Stimulated activated memory B cell treated with anti-CD40 and anti-IgM and Interleukin-4, amounts not matched to agents 10 μg/mL and 1 μg/mL and 100 μg/mL, for 72 hours (primary cell): ENCODE results near the gene IER3.
A peak's percentile ranks its signal among the peaks of the same experiment; 100 is the strongest.
"Not testable (repeated sequence)": the region's sequence is repeated elsewhere in the genome, so short reads cannot be mapped to it uniquely, and the experiment has no call there.

Experiments used
- ATAC-seq: fragments of 150-1000 bp; cut with Tn5 transposase; 2 replicates; pipeline ENCODE4 v1.10.0; 2021
- H3K27ac Mint-ChIP-seq: one replicate; pipeline ENCODE4 v1.8.0; 2022; ENCODE audit warnings: mild to moderate bottlenecking, mixed read lengths
- H3K27me3 Mint-ChIP-seq: one replicate; pipeline ENCODE4 v1.8.0; 2022; ENCODE audit warnings: mixed read lengths
- H3K36me3 Mint-ChIP-seq: one replicate; pipeline ENCODE4 v1.8.0; 2022; ENCODE audit warnings: mixed read lengths
- H3K4me1 Mint-ChIP-seq: one replicate; pipeline ENCODE4 v1.8.0; 2022; ENCODE audit warnings: mixed read lengths
- H3K4me3 Mint-ChIP-seq: one replicate; pipeline ENCODE4 v1.8.0; 2022; ENCODE audit warnings: mild to moderate bottlenecking, moderate library complexity, mixed read lengths
- H3K9me3 Mint-ChIP-seq: one replicate; pipeline ENCODE4 v1.8.0; 2022; ENCODE audit warnings: mixed read lengths

The IER3 gene

GRCh38 chr6:30763155-30763617, 18.8 kb upstream of the IER3 start:
- peaks cover 55% of the 10 kb centered on the region for H3K4me1 Mint-ChIP-seq

DNA sequence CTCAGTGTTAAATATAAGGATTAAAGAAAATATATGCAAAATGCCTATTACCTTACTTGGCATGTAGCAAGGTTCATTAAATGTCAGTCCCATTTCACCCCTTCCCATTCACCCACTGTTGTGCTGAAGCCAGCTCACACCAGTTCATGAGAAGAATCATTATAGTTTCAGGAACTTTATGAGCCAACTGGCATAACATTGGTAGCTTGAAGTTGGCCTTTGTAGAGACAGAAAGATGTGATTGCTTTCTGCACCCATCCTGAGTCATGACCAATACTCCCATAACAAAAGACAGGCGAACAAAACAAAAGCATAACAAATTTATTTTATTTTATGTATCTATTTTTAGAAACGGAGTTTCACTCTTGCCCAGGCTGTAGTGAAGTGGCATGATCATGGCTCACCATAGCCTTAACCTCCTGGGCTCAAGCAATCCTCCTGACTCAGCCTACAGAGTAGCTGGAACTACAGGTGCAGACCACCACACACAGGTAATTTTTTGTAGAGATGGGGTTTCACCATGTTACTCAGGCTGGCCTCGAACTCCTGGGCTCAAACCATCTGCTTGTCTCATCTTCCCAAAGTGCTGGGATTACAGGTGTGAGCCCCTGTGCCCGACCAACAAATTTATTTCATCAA, 17.6 kb upstream of the IER3 start:
- no peak for ATAC-seq
- Mint-ChIP-seq H3K36me3 (no peaks in the 10 kb centered on the region), H3K27me3 (peaks cover 15% of the 10 kb centered on the region), H3K4me1 (peaks cover 52% of the 10 kb centered on the region), H3K27ac (no peak overlapping the region), H3K9me3 (no peaks in the 10 kb centered on the region), H3K4me3 (no peak overlapping the region)

More at GRCh38 chr6:30763155-30763617, 18.8 kb upstream of the IER3 start:
- no peaks in the 10 kb centered on the region for H3K9me3 Mint-ChIP-seq
- no peak overlapping the region for H3K4me3 Mint-ChIP-seq
- H3K27ac Mint-ChIP-seq = peak overlapping the region; percentile 19
- H3K36me3 Mint-ChIP-seq = no peaks in the 10 kb centered on the region
- no peak for ATAC-seq
- H3K27me3 Mint-ChIP-seq = peaks cover 15% of the 10 kb centered on the region

- Mint-ChIP-seq H3K36me3 (no peaks in the 10 kb centered on the region), H3K27me3 (peaks cover 15% of the 10 kb centered on the region), H3K9me3 (no peaks in the 10 kb centered on the region), H3K27ac (peak overlapping the region; percentile 83), H3K4me1 (peaks cover 45% of the 10 kb centered on the region), H3K4me3 (no peak overlapping the region)
- no peak for ATAC-seq
These were observed 16.2 kb upstream of the IER3 start for GRCh38 chr6:30760549-30760948.

- no peaks in the 10 kb centered on the region for H3K9me3 Mint-ChIP-seq
These were observed 15.4 kb upstream of the IER3 start for GRCh38 chr6:30759575-30760239.

GRCh38 chr6:30757261-30757904, 13.0 kb upstream of the IER3 start:
- Mint-ChIP-seq H3K27ac (peak overlapping the region; percentile 73), H3K4me1 (peaks cover 36% of the 10 kb centered on the region), H3K36me3 (no peaks in the 10 kb centered on the region), H3K4me3 (no peak overlapping the region), H3K27me3 (no peaks in the 10 kb centered on the region), H3K9me3 (no peaks in the 10 kb centered on the region)
- ATAC-seq = no peak

More at GRCh38 chr6:30759575-30760239, 15.4 kb upstream of the IER3 start:
- Mint-ChIP-seq H3K4me3 (no peak overlapping the region), H3K27me3 (peaks cover 14% of the 10 kb centered on the region), H3K27ac (peak overlapping the region; percentile 83), H3K4me1 (peaks cover 45% of the 10 kb centered on the region), H3K36me3 (no peaks in the 10 kb centered on the region)
- no peak for ATAC-seq

DNA sequence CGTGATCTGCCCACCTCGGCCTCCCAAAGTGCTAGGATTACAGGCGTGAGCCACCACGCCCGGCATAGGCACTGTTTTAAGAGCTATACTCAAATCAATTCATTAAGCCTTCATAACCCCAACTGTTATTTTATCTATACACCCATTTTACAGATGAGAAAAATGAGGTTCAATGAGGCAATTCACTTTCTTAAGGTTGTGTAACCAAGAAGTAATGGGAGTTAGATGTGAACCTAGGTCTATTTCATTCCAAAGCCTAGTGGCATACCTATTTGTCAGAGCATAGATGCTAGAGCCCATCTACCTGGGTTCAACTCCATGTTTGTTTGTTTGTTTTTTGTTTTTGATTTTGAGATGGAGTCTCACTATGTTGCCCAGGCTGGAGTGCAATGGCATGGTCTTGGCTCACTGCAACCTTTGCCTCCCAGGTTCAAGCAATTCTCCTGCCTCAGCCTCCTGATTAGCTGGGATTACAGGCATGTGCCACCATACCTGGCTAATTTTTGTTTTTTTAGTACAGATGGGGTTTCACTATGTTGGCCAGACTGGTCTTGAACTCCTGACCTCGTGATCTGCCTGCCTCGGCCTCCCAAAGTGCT, 12.2 kb upstream of the IER3 start:
- not testable (repeated sequence) for H3K4me3 Mint-ChIP-seq, ATAC-seq, H3K9me3 Mint-ChIP-seq, H3K27me3 Mint-ChIP-seq, H3K27ac Mint-ChIP-seq, H3K36me3 Mint-ChIP-seq
- H3K4me1 Mint-ChIP-seq = peaks cover 40% of the 10 kb centered on the region

DNA sequence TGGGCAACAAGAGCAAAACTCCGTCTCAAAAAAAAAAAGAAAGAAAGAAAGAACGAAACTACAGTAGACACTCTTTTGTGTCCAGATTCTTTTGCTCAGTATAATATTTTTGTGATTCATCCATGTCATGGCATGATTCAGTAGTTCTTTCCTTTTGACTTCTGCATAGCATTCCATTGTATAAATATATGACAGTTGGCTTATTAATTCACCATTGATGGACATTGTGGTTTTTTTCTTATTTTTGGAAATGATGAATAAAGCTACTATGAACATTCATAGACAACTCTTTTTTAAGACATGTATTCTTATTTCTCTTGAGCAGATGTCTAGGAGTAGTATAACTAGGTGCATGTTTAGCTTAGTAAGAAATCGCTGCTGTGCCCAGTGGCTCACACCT, 10.3 kb upstream of the IER3 start:
- H3K4me3 Mint-ChIP-seq = no peak overlapping the region
- H3K36me3 Mint-ChIP-seq = no peaks in the 10 kb centered on the region
- no peak for ATAC-seq
- no peaks in the 10 kb centered on the region for H3K27me3 Mint-ChIP-seq
- peaks cover 31% of the 10 kb centered on the region for H3K4me1 Mint-ChIP-seq
- H3K9me3 Mint-ChIP-seq = no peaks in the 10 kb centered on the region
- H3K27ac Mint-ChIP-seq = no peak overlapping the region

DNA sequence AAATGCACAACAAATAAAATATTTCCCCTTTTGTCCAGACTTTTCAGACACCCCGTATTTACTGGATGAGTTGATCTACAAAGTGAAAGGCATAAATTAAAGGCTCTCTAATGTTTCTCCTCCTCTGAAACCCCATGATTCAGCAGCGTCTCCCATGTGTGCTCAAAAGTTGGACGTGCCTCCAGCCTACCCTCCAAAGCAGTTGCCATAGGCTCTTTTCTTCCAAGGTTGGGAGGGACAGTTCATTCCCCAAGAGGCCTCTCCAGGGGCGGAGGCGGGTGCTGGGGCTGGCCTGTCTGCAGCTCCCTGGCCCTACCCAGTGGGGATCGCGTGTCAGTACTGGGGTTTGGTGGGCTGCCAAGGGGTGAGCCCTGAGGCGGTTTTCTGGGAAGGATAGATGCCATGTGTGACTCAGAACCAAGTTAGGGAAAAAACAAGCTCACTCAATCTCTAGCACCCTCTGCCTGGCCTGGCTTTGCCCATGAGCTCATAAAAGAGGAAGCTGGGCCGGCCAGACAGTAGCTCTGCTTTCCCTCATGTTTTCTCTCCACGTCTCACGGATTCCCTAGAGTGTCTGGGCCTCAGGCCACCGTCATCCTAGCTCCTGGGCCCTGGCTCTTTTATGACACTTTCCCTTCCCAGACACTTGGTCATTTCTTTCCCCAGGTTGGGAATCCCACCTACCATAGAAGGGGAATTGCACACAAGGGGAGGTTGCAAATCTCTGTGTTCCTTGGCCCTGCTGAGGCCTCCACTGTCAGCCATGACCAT, 8.0 kb upstream of the IER3 start:
- H3K27me3 Mint-ChIP-seq = no peaks in the 10 kb centered on the region
- peak; percentile 68 for ATAC-seq
- no peaks in the 10 kb centered on the region for H3K9me3 Mint-ChIP-seq
- H3K4me1 Mint-ChIP-seq = peaks cover 12% of the 10 kb centered on the region
- no peak overlapping the region for H3K27ac Mint-ChIP-seq
- no peaks in the 10 kb centered on the region for H3K36me3 Mint-ChIP-seq
- H3K4me3 Mint-ChIP-seq = no peak overlapping the region

DNA sequence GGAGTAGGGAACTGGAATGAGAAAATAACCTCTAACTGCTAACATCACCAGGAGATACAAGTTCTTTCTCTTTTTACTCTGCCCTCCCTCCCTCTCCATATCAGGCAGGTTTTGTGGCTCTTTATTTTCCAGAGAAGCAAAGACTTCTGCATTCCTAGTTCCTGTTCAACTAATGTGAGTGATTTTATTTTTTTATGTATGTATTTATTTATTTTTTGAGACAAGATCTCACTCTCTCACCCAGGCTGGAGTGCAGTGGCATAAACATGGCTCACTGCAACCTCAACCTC, 6.0 kb upstream of the IER3 start:
- H3K36me3 Mint-ChIP-seq = no peaks in the 10 kb centered on the region
- H3K4me1 Mint-ChIP-seq = peaks cover 10% of the 10 kb centered on the region
- no peak overlapping the region for H3K4me3 Mint-ChIP-seq
- H3K27me3 Mint-ChIP-seq = no peaks in the 10 kb centered on the region
- ATAC-seq = no peak
- no peak overlapping the region for H3K27ac Mint-ChIP-seq
- H3K9me3 Mint-ChIP-seq = no peaks in the 10 kb centered on the region

DNA sequence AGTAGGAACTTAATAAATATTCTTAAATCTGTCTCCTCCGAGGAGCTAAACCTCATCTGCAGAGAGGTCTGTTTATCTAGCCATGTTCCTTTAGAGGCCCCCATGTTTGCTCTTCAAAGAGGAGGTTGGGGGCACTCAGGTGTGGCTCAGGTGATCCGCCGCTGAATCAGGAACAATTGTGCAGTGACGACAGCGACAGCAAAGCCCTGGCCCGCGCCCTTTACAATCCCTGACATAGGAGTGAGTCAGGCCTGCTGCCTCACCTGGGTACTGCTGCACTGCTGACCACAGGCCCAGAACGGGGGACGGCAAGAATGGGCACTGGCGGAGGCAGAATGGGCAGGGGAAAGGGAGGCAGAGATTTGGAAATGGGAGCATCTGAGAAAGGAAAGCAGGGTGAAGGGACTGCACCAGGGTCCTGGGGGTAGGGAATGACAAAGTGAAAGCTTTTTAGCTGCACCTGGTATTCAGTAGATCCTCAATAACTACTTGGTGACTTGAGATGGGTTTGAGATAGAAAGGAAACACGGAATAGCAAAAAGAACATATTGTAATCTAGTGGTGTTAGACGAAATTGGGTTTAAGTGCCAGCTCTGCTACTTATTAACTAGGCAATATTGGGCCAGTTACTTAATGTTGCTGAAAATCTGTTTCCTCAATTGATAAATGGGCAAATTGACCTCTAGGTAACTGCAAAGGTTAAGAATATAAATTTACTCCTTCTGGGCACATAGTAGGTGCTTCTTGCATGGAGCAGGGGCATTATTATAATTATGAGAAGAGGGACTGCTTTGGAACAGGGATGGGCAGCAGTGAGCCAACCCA, 5.4 kb upstream of the IER3 start:
- ATAC-seq = no peak
- H3K27me3 Mint-ChIP-seq = no peaks in the 10 kb centered on the region
- H3K27ac Mint-ChIP-seq = no peak overlapping the region
- H3K4me3 Mint-ChIP-seq = no peak overlapping the region
- no peaks in the 10 kb centered on the region for H3K9me3 Mint-ChIP-seq
- H3K36me3 Mint-ChIP-seq = no peaks in the 10 kb centered on the region
- peaks cover 10% of the 10 kb centered on the region for H3K4me1 Mint-ChIP-seq

DNA sequence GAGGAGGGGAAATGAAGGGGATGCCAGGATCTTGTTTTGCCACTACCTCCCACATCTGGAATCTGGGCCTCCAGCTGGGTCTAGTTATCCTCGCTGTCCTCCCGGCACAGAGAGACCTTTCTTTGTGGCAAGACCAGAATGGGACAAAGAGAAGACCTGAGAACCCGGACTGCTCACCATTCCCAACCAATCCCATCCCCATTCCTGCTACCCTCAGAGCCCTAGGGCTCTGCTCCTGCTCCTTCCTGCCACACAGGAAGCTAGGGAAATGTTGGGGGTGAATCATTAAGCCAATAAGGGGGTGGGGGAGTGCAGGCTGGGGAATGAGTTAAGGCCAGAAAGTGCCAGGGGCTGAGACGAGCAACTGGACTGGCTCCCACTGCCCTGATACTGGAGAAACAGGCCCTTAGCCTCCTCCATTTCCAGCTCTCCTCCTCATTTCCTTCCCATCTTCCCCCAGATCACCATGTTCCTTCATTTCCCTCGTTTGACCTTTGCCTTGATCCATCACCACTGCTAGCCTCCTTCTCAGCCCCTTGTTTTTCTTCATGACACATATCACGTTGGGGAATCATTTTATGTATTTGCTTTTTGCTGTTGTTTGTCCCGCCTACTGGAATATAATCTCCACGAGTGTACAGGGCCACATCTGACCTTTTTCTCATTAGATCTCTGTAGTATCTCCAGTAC, 4.6 kb upstream of the IER3 start:
- ATAC-seq = no peak
- Mint-ChIP-seq H3K4me1 (peaks cover 16% of the 10 kb centered on the region), H3K27me3 (no peaks in the 10 kb centered on the region), H3K9me3 (no peaks in the 10 kb centered on the region), H3K36me3 (no peaks in the 10 kb centered on the region), H3K27ac (no peak overlapping the region), H3K4me3 (no peak overlapping the region)

- no peak overlapping the region for H3K27ac Mint-ChIP-seq
These were observed 3.8 kb upstream of the IER3 start for GRCh38 chr6:30747902-30748769.

DNA sequence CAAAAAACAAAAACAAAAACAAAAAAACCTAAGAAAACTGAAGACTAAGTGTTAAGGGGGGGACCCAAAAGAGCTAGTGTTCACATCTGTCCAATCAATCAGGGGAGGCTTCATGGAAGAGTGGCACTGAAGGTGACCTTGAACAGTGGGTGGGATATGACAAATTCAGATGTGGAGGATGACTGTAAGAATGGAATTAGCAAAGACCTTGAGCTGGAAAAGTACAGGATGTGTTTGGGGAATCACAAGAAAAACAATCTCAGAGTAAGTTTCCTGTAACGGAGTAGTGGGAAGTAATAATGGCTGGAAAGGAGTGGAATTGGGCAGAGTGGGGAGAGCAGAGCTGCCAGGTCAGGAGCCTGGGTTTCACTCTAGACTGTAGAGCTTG, 2.9 kb upstream of the IER3 start:
- Mint-ChIP-seq H3K36me3 (peaks cover 7% of the 10 kb centered on the region), H3K4me1 (peaks cover 21% of the 10 kb centered on the region), H3K27me3 (no peaks in the 10 kb centered on the region), H3K27ac (no peak overlapping the region), H3K9me3 (no peaks in the 10 kb centered on the region), H3K4me3 (no peak overlapping the region)
- ATAC-seq = no peak

More at GRCh38 chr6:30747902-30748769, 3.8 kb upstream of the IER3 start:
- no peak overlapping the region for H3K4me3 Mint-ChIP-seq
- peaks cover 7% of the 10 kb centered on the region for H3K36me3 Mint-ChIP-seq
- H3K27me3 Mint-ChIP-seq = no peaks in the 10 kb centered on the region
- H3K9me3 Mint-ChIP-seq = no peaks in the 10 kb centered on the region
- no peak for ATAC-seq
- peaks cover 25% of the 10 kb centered on the region for H3K4me1 Mint-ChIP-seq
